ENCODE measurements around the gene WDR48.
"Not testable (repeated sequence)": the region's sequence is repeated elsewhere in the genome, so short reads cannot be mapped to it uniquely, and the experiment has no call there.

The WDR48 gene

GRCh38 chr3:39051649-39052561 lies at the start of gene WDR48, which contains the start of gene SCN11A:
Gene WDR48 (plus strand): TSS chr3:39052016. CDS start chr3:39052026, 10 bp downstream.
Gene SCN11A (minus strand): TSS chr3:39051944. CDS start chr3:38950362, 101,582 bp downstream.
- peak; percentile 90 for DNase-seq (ENCODE audit: low spot score)

GRCh38 chr3:39005295-39005694 lies 46.5 kb upstream of the WDR48 start:
- no peak for DNase-seq (ENCODE audit: low spot score)

GRCh38 chr3:39011191-39011736 lies 40.6 kb upstream of the WDR48 start:
- no peak for DNase-seq (ENCODE audit: low spot score)

GRCh38 chr3:39013289-39013688 lies 38.5 kb upstream of the WDR48 start:
- no peak for DNase-seq (ENCODE audit: low spot score)

- DNase-seq (ENCODE audit: low spot score): no peak
Observed at GRCh38 chr3:39013921-39014509, 37.8 kb upstream of the WDR48 start.

GRCh38 chr3:39015418-39015817 lies 36.4 kb upstream of the WDR48 start:
- DNase-seq (ENCODE audit: low spot score): no peak

- DNase-seq (ENCODE audit: low spot score): no peak
Observed at GRCh38 chr3:39019299-39019698, 32.5 kb upstream of the WDR48 start.

- no peak for DNase-seq (ENCODE audit: low spot score)
Observed at GRCh38 chr3:39021029-39021428, 30.8 kb upstream of the WDR48 start.

GRCh38 chr3:39021465-39022285 lies 30.1 kb upstream of the WDR48 start:
- no peak for DNase-seq (ENCODE audit: low spot score)

- no peak for DNase-seq (ENCODE audit: low spot score)
Observed at GRCh38 chr3:39022286-39022630, 29.6 kb upstream of the WDR48 start.

GRCh38 chr3:39024497-39024896 lies 27.3 kb upstream of the WDR48 start:
- no peak for DNase-seq (ENCODE audit: low spot score)

GRCh38 chr3:39025222-39025970 lies 26.4 kb upstream of the WDR48 start:
- no peak for DNase-seq (ENCODE audit: low spot score)

- no peak for DNase-seq (ENCODE audit: low spot score)
Observed at GRCh38 chr3:39028546-39028945, 23.3 kb upstream of the WDR48 start.

- DNase-seq (ENCODE audit: low spot score): no peak
Observed at GRCh38 chr3:39029556-39029955, 22.3 kb upstream of the WDR48 start.

- DNase-seq (ENCODE audit: low spot score): peak; percentile 28
Observed at GRCh38 chr3:39038165-39038564, 13.7 kb upstream of the WDR48 start.

- DNase-seq (ENCODE audit: low spot score): no peak
Observed at GRCh38 chr3:39050029-39050428, 1.8 kb upstream of the WDR48 start.

- DNase-seq (ENCODE audit: low spot score): no peak
Observed at GRCh38 chr3:39052583-39052982, 767 bp downstream of the WDR48 start.

- no peak for DNase-seq (ENCODE audit: low spot score)
Observed at GRCh38 chr3:39053696-39054095, 1.9 kb downstream of the WDR48 start.

GRCh38 chr3:39056151-39056550 lies 4.3 kb downstream of the WDR48 start:
- DNase-seq (ENCODE audit: low spot score): no peak

GRCh38 chr3:39061228-39061627 lies 9.4 kb downstream of the WDR48 start:
- DNase-seq (ENCODE audit: low spot score): not testable (repeated sequence)

- no peak for DNase-seq (ENCODE audit: low spot score)
Observed at GRCh38 chr3:39062180-39062579, 10.4 kb downstream of the WDR48 start.

- DNase-seq (ENCODE audit: low spot score): no peak
Observed at GRCh38 chr3:39063143-39063542, 11.3 kb downstream of the WDR48 start.

Data from RKO (cell line).